ENCODE measurements around the gene TSHZ2.

DNA sequence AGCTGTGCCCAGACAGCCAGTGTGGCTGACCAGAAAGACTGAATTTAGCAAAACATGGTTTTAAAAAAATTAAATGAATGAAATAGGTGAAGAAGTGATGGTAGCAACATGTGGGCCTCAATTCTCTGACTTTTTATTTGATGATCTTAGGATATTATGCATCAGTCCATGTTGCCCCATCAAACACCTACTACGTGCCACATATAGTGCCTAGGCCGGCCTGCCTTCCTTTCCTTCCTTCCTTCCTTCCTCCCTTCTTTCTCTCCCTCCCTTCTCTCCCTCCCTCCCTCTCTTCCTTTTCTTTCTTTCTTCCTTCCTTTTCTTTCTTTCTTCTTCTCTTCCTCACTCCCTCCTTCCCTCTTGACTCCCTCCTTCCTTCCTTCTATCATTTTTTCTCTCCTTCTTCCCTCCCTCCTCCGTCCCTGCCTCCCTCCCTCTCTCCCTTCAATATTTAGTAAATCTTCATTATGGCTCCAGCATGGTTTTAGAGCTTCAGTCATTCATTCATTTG lies 209.8 kb downstream of the TSHZ2 start:
- TF ChIP-seq, protein P1, sequence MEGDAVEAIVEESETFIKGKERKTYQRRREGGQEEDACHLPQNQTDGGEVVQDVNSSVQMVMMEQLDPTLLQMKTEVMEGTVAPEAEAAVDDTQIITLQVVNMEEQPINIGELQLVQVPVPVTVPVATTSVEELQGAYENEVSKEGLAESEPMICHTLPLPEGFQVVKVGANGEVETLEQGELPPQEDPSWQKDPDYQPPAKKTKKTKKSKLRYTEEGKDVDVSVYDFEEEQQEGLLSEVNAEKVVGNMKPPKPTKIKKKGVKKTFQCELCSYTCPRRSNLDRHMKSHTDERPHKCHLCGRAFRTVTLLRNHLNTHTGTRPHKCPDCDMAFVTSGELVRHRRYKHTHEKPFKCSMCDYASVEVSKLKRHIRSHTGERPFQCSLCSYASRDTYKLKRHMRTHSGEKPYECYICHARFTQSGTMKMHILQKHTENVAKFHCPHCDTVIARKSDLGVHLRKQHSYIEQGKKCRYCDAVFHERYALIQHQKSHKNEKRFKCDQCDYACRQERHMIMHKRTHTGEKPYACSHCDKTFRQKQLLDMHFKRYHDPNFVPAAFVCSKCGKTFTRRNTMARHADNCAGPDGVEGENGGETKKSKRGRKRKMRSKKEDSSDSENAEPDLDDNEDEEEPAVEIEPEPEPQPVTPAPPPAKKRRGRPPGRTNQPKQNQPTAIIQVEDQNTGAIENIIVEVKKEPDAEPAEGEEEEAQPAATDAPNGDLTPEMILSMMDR (IDR thresholded peaks at IDR 0.05; ENCODE audit: insufficient read depth, low read depth, low read length) = no peak
- no peak for TF ChIP-seq EZH2 (IDR thresholded peaks at IDR 0.05; ENCODE audit: insufficient read depth, low read length)

Measured in astrocyte (in vitro differentiated cells and primary cell).